Heart left ventricle (tissue), 13 donors: ENCODE measurements around the gene ZNF785.

ENCODE experiments used
- POLR2A ChIP-seq, 2 donors: fragments of 450-650 bp; IDR thresholded peaks; one replicate each; pipeline ENCODE4 v1.6.1; 2017; ENCODE audit warnings: antibody characterized with exemption in 2 of 2, mild to moderate bottlenecking in 2 of 2, moderate library complexity in 2 of 2
- TF ChIP-seq, protein P1 (sequence below), 12 donors: fragments of 200-600 bp; sonication (generic) in 4 of 12; IDR thresholded peaks; one replicate each; pipeline versions ENCODE4 v1.5.0 to v1.8.0; 2018 to 2022; ENCODE audit warnings: antibody characterized with exemption in 12 of 12, mild to moderate bottlenecking in 5 of 12
- donor health status: ischemic (EF 13 %, LVEDD 7.1; RV severe dilation, severe dysfunction).
- donor health status: DM: no; HTN: yes; CAD: no.
- donor health status: DM: no; HTN: no; CAD: no.
- donor health status: ischemic (EF 25% LVEDD 6.9; RV normal size, moderate dysfunction).
- donor health status: ischemic (EF 25% LVEDD 5.7; RV mildly dilated, moderate dysfunction).
- donor health status: ischemic (EF 35%, LVEDD 5.7; RV mildly dilated, moderate dysfunction).
- donor health status: nonischemic (EF 11% LVEDD 7.7; RV severe dilation, severe dysfunction).
- donor health status: DM: yes; HTN: yes; CAD: no.
- donor health status: PGD.
- donor health status: ischemic (EF 29% LVEDD 5.4; RV normal size, mild dysfunction).
- donor health status: nonischemic (EF 23%, LVEDD 6.1; RV moderate dilation, normal function).

DNA sequence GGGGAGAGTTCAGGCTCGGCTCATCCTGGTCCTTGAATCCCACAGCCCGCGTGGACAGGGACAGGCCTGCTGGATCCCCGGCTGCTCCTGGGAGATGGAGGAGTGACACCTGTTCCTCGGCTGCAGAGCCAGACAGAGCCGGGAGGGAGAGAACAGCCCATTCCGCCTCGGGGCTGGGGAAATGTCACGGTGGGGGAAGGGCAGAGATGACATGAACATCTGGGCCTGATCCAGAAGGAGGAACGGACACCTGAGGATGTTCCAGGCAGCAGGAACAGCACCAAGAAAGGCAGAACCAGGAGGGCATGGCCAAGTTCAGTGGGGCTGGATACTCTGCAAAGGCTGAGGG lies 29.4 kb downstream of the ZNF785 start:
- TF ChIP-seq POLR2A (IDR thresholded peaks at IDR 0.05) = no peak
- TF ChIP-seq, protein P1, sequence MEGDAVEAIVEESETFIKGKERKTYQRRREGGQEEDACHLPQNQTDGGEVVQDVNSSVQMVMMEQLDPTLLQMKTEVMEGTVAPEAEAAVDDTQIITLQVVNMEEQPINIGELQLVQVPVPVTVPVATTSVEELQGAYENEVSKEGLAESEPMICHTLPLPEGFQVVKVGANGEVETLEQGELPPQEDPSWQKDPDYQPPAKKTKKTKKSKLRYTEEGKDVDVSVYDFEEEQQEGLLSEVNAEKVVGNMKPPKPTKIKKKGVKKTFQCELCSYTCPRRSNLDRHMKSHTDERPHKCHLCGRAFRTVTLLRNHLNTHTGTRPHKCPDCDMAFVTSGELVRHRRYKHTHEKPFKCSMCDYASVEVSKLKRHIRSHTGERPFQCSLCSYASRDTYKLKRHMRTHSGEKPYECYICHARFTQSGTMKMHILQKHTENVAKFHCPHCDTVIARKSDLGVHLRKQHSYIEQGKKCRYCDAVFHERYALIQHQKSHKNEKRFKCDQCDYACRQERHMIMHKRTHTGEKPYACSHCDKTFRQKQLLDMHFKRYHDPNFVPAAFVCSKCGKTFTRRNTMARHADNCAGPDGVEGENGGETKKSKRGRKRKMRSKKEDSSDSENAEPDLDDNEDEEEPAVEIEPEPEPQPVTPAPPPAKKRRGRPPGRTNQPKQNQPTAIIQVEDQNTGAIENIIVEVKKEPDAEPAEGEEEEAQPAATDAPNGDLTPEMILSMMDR (IDR thresholded peaks at IDR 0.05) = no peak
